GM18867 (cell line): ENCODE data around the gene MTA3.

ENCODE experiments used
- ATAC-seq: cut with Tn5 transposase; IDR thresholded peaks from one replicate; pipeline ENCODE4 v1.9.1; 2021; ENCODE audit warnings: mild to moderate bottlenecking, moderate library complexity; ENCODE audit not compliant: unreplicated experiment

The MTA3 gene

GRCh38 chr2:42658306-42658705, 89.9 kb downstream of the MTA3 start:
- ATAC-seq, result no peak

- no peak for ATAC-seq
Measured at GRCh38 chr2:42659609-42660008, 91.2 kb downstream of the MTA3 start.

DNA sequence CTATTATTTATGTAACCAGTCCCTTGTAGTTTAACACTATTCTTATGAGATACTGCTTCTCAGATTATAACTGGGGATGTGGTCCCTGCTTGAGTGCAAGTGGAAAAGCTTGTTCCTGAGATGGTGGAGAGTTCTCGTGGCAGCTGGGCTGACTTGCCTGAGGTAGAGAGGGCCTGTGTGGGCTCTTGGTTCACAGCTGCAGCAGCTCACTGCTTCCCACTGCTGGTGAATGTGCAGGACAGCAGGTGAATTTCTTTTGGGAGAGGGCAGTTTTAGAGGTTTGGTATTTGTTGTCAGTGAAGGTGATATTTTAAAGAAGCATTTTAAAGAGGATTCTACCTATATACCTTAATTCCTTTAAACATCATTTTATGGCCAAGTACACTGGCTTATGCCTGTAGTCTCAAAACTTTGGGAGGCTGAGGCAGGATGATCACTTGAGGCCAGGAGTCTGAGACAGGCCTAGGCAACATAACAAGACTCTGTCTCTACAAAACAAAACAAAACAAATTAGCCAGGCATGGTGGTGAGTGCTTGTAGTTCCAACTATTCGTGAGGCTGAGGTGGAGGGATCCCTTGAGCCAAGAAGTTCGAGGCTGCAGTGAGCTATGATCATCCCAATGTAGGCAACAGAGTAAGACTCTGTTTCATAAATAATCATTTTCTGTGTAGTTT, 94.8 kb downstream of the MTA3 start:
- peak; percentile 90 for ATAC-seq

DNA sequence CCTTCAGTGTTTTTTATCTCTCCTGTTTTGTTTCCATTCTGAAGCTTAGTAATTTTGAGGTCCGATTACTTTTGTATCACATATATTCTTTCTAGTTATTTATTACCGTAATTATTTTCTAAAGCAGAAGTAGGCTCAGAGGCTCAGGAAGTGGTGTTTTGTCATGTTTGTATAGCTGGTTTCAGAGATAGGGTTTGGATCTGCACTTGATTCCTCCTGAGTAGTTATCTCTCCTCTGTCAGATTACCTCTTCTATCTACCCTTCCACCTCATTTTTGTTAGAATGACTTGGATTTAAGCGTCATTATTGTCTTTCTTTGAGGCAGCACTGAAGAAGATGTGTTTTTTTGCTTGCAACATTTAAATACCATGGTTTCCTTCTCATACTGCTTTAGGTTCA, 95.4 kb downstream of the MTA3 start:
- ATAC-seq, result no peak

- ATAC-seq, result no peak
Measured at GRCh38 chr2:42673989-42674579, 105.7 kb downstream of the MTA3 start.

- no peak for ATAC-seq
Measured at GRCh38 chr2:42675815-42676214, 107.4 kb downstream of the MTA3 start.

GRCh38 chr2:42685303-42685702, 116.9 kb downstream of the MTA3 start:
- no peak for ATAC-seq

- no peak for ATAC-seq
Measured at GRCh38 chr2:42693013-42693615, 124.7 kb downstream of the MTA3 start.

DNA sequence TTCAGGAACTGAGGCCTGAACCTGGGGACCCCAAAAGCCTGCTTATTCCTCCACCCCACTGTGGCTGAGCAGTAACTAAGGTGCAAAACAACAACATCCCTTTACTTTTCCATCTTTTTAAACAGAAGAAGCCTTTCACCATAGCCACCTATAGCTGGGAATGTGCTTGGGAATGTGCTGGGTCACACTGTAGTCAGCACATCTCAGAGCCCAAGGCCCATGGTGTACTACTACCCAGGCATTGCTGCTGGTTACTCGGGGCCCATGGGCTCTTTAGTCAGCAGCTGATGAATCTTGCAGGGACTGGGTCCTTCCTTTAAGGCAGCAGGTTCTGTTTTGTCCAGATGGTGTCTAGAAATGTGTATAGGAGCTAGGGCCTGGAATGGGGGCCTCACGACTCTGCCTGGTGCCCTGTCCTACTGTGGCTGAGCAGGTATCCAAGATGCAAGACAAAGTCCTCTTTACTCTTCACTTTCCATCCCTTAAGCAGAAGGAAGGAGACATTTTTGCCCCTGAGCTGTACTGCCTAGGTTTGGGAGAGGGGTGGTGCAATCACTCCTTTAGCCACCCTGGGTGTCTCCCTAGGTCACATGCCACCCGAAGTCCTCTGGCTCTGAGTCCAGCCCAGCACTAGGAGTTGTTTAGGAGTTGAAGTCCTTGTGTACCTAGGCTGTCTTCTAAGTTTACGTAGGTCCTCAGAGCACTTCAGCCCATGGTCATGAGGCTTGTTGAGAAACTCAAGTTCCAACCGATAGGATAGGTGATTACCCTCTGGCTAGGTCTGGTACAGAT, 125.5 kb downstream of the MTA3 start:
- ATAC-seq, result no peak

DNA sequence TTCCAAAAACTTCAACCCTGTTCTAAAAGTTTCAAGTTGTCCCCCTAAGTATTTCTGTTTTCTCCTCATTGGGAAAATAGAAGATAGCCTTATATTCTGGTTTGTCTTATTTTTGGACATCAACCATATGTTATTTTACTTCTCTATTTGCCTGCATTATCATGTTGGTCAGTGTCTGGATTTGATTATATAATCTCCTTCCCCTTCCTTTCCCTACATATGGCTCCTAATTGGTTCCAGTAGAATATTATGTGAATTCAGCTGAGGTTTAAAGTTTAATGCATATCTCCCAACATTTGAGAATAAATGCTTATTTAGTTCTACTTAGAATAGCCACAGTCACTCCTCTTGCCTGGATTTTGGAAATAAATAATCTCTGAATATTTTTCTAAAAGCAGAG, 128.6 kb downstream of the MTA3 start:
- ATAC-seq, result no peak

DNA sequence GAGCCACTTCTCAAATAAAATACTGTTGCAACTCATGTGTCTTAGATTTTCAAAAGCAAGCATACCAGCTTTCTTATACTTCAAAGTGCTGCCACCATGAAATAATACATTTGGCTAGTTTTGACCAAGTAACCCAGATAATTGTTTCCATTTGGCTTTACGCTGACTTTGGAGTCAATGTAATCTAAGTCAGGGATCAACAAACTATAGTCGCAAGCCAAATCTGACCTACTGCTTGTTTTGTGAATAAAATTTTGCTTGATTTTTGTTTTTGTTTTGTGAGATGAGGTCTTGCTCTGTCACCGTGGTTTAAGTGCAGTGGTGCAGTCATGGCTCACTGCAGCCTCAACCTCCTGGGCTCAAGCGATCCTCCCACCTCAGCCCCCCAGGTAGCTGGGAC, 130.5 kb downstream of the MTA3 start:
- ATAC-seq, result no peak

DNA sequence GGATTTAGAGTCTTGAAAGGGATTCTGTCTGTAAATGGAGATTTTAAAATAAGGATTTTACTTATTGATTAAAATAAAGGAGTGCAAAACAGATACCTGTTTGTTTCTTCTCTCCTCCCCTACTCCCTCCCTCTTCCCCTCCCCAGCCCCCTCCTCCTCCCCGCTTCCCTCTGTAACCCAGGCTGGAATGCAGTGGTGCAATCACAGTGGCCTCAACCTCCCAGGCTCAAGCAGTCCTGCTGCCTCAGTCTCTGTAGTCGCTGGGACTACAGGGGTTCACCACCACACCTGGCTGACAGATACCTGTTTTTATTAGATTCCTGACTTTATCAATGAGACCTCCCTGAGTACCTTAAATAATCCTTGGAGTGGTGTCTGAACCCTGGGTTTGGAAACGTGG, 138.4 kb downstream of the MTA3 start:
- no peak for ATAC-seq

- ATAC-seq, result no peak
Measured at GRCh38 chr2:42708179-42708578, 139.7 kb downstream of the MTA3 start.

GRCh38 chr2:42711896-42712295, 143.5 kb downstream of the MTA3 start:
- ATAC-seq, result no peak

DNA sequence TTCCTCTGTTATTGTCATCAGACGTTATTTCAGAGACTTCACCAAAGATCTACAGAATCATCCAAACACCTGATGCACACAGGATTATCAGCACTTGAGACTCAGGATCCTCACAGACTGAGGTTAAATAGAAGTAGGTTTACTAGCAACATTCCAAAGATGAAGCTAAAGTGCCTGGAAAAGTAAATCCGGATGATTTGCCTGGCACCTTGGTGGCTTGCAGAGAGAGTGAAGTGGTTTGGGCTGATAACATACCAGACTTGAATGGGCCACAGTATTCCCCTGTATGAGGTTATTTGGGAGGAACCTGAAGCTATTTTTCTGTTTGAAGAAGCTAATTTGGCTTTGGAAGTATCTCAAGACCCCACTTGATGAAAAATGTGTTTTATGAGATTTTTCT, 144.5 kb downstream of the MTA3 start:
- ATAC-seq, result no peak

GRCh38 chr2:42713920-42714319, 145.5 kb downstream of the MTA3 start:
- ATAC-seq, result no peak

DNA sequence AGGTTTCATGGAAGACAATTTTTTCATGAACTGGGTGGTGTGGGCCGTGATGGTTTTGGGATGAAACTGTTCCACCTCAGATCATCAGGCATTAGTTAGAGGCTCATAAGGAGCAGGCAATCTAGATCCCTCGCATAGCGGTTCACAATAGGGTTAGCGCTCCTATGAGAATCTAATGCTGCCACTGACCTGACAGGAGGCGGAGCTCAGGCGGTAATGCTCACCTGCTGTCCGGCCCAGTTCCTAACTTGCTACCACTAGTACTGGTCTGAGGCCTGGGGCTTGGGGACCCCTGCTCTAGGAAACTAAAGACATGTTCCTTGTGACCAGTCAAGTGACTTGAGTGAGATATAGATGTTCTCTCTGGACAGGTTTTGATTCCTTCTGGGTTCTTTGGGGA, 146.3 kb downstream of the MTA3 start:
- ATAC-seq, result no peak

DNA sequence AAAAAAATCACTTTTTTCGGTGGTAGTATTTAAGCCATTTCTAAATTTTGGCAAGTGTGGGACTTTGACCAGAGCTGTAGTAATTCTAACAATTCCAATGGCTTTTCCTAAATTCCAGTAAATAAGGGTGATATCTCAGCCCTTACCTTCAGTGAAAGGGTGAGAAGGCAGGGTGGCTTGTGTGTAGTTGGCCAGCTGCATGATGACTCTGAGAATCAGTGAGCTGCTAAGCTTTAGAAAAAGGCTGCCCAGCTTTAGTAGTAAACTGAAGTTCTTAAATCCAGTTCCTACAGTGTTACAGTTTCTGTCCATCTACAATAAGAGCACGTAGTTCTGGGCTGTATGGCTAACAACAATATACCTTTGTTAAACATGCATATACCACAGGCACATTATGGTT, 153.5 kb downstream of the MTA3 start:
- ATAC-seq, result peak; percentile 6

DNA sequence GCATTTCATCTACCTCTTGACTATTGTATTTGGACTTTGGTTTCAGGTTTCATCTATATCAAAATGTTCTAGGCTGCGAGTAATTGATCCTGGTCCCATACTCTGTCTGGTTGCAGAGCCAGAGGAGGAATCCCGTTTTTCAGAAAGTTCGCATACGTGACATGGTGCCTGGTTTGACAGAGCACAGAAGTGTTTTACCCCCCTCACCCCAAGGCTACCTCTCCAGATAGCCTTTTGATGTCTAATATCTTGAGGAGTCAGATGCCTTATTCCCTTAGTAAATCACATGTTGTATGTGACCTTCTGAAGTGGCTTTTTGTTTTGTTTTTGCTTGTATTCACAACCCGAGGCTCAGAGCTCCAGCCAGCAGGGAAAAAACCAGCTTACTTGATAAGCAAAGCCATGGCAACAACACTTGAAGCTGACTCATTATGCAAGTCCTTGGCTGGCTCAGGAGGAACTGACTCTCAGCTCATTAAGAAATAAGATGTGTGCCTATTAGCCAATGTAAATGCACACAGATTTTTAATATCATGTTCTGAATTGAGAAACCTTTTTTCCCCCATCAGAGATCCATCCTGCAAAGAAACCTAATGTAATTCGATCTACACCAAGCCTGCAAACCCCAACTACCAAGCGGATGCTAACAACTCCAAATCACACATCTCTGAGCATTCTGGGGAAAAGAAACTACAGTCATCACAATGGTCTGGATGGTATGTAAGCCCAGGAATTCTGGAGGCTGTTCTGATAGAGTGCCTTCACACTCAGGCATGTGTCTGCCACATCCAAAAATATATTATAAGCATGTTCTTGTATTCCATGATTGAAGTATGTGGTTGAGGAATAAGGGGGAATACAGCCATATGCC, 154.1 kb downstream of the MTA3 start:
- peak; percentile 97 for ATAC-seq

GRCh38 chr2:42723465-42723864, 155.0 kb downstream of the MTA3 start:
- ATAC-seq, result no peak

DNA sequence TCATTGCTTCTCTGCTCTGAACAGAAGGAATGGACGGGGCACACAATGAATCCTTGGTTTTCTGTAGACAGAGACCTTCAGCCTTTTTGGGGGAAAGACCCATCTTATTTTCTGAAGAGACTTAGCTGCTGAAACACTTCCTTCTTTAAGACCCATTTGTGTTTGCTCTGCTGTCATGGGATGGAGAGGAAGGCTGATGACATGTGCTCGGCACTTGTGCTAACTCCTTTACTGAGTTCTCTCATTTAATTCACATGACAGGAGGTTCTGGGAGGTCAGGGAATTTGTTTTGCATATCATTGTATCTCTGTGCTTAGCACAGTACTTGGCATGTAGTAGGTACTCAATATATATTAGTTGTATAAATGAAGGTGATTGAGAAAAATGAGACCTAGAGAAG, 156.5 kb downstream of the MTA3 start:
- ATAC-seq, result no peak
